H7 (cell line): ENCODE results near the gene ZIM2. TPM values are rescaled to one million over a fixed set of nuclear protein-coding genes. Genes with fewer than 3 reads are reported as not detected.

Experiments used
- total RNA-seq: library from RNA; depleted of rRNA; stranded (reverse); fragments of >200 nt; shearing (Covaris generic); gene quantifications from 2 replicates; pipeline ENCODE4 v1.2.3, GENCODE V29; 2014; rRNA removed

ZIM2 gene
- total RNA-seq, 1 experiment from 2014 or later, result not detected

Other genes starting within 250 kb of the ZIM2 start
- 9.9 and 11.0 TPM in 2 replicates for gene ZNF71, start 245.4 kb downstream of the ZIM2 start, total RNA-seq
- not detected in 2 replicates for gene SMIM17, start 197.6 kb downstream of the ZIM2 start, total RNA-seq
- not detected in 2 replicates for gene ZNF835, start 169.0 kb downstream of the ZIM2 start, total RNA-seq
- not detected in 2 replicates for gene PEG3, start within 50 bp of the ZIM2 start, total RNA-seq